Ovary (tissue), 3 donors: Measurements from ENCODE around the gene DGKA.

Experiments used
- EP300 ChIP-seq: sonication (generic); formaldehyde crosslinking; IDR thresholded peaks from one replicate; pipeline ENCODE4 v1.6.1; 2017; ENCODE audit warnings: antibody characterized with exemption
- TF ChIP-seq, protein P1 (sequence below), 3 donors: fragments of 450-650 bp in 2 of 3; fragments of 200-600 bp in 1 of 3; IDR thresholded peaks; one replicate each; pipeline versions ENCODE4 v1.5.1 to v1.8.0; 2016 to 2022; ENCODE audit warnings: antibody characterized with exemption in 3 of 3, mild to moderate bottlenecking in 1 of 3
- donor health status: DM: no; HTN: no; CAD: no.

DNA sequence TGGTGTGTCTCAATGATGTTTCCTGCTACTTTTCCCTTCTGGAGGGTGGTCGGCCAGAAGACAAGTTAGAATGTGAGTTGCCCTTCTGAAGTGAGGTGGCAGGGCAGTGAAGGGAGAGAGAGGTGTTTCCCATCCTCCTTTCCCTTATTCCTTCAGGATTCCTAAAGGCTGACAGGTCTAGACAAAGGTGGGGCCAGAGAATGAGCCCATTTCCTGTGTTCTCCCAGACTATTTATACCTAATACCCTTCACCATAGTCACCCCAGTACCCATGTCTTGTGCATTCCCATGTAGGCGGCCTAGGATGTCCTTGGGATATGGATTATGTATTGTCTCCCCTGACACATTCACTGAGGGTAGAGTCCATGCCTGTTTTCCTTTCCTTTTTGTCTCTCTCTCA is 7.0 kb downstream of the DGKA start:
- TF ChIP-seq, protein P1, sequence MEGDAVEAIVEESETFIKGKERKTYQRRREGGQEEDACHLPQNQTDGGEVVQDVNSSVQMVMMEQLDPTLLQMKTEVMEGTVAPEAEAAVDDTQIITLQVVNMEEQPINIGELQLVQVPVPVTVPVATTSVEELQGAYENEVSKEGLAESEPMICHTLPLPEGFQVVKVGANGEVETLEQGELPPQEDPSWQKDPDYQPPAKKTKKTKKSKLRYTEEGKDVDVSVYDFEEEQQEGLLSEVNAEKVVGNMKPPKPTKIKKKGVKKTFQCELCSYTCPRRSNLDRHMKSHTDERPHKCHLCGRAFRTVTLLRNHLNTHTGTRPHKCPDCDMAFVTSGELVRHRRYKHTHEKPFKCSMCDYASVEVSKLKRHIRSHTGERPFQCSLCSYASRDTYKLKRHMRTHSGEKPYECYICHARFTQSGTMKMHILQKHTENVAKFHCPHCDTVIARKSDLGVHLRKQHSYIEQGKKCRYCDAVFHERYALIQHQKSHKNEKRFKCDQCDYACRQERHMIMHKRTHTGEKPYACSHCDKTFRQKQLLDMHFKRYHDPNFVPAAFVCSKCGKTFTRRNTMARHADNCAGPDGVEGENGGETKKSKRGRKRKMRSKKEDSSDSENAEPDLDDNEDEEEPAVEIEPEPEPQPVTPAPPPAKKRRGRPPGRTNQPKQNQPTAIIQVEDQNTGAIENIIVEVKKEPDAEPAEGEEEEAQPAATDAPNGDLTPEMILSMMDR (IDR thresholded peaks at IDR 0.05), result no peak
- no peak for TF ChIP-seq EP300
